NOMO-1 treated with dmso at 0.1 percent for 144 hours (cell line): Measurements from ENCODE around the gene TFF1.

ENCODE experiments used
- DNase-seq: peaks from one replicate; lab custom pipeline; 2025; ENCODE audit not compliant: unreplicated experiment; lab: John Stamatoyannopoulos, UW

The TFF1 gene

GRCh38 chr21:42382915-42383314 is 16.6 kb upstream of the TFF1 start:
- DNase-seq = no peak

- peak; percentile 10 for DNase-seq
These were observed 15.1 kb upstream of the TFF1 start for GRCh38 chr21:42381347-42381984.

GRCh38 chr21:42379426-42380215 is 13.3 kb upstream of the TFF1 start:
- DNase-seq = no peak

- DNase-seq = no peak
These were observed 12.1 kb upstream of the TFF1 start for GRCh38 chr21:42378418-42378817.

- DNase-seq = no peak
These were observed 11.6 kb upstream of the TFF1 start for GRCh38 chr21:42377951-42378340.

- DNase-seq = no peak
These were observed 11.0 kb upstream of the TFF1 start for GRCh38 chr21:42377211-42377950.

GRCh38 chr21:42376338-42376982 is 10.1 kb upstream of the TFF1 start:
- DNase-seq = no peak

- no peak for DNase-seq
These were observed 9.6 kb upstream of the TFF1 start for GRCh38 chr21:42375966-42376337.

GRCh38 chr21:42375506-42375905 is 9.2 kb upstream of the TFF1 start:
- DNase-seq = no peak

- no peak for DNase-seq
These were observed 8.6 kb upstream of the TFF1 start for GRCh38 chr21:42374864-42375499.

- no peak for DNase-seq
These were observed 8.1 kb upstream of the TFF1 start for GRCh38 chr21:42374457-42374856.

GRCh38 chr21:42373908-42374455 is 7.6 kb upstream of the TFF1 start:
- no peak for DNase-seq

GRCh38 chr21:42373196-42373907 is 7.0 kb upstream of the TFF1 start:
- DNase-seq = no peak

- DNase-seq = no peak
These were observed 4.7 kb upstream of the TFF1 start for GRCh38 chr21:42370894-42371654.

- DNase-seq = no peak
These were observed 3.5 kb upstream of the TFF1 start for GRCh38 chr21:42369821-42370220.

GRCh38 chr21:42367367-42368165 is 1.2 kb upstream of the TFF1 start:
- DNase-seq = no peak

- no peak for DNase-seq
These were observed 565 bp downstream of the TFF1 start for GRCh38 chr21:42365770-42366169.

GRCh38 chr21:42364304-42364865 is 1.9 kb downstream of the TFF1 start:
- DNase-seq = peak; percentile 21
